ENCODE measurements around the gene EMILIN2. TPM values are rescaled to one million over a fixed set of nuclear protein-coding genes. Genes with fewer than 3 reads are reported as not detected.

EMILIN2 gene
- total RNA-seq, 3 donors from 2014 or later (not counting 1 experiment from before 2014, with no cell fraction given), result 8.4 to 25.6 (median 9.8) TPM

DNA sequence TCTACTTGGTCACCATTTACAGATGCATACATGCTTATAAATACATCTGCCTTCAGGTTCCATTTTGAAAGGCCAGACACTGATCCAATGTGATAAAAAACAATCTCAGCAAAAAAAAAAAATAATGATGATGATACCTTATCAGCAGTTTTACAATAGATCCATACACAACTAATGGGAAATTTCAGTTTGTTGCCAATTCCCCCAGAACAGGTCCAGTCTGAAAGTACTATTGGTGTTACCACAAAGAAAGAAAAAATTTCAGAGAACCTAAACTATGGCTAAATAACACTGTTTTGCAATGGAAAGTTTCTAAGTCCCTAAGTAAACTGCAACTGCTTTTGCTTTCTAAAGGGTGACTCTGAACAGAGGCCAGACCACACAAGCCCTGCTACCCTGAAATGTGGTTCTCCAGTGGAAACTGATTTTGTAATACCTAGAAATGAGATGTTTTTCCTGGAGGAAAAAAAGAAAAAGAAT, 112.1 kb downstream of the EMILIN2 start:
- Mint-ChIP-seq H3K9me3 (no peaks in the 10 kb centered on the region), H3K4me1 (peaks cover 71 to 78% of the 10 kb centered on the region in 2 donors), H3K27ac (peak overlapping the region; percentile 98 to 99), H3K4me3 (peak overlapping the region; percentile 89), H3K36me3 (peaks cover 7% of the 10 kb centered on the region), H3K27me3 (ENCODE audit: low read depth in 2 of 2) (no peaks in the 10 kb centered on the region)
- H3K4me1 ChIP-seq (ENCODE audit: control insufficient read depth, insufficient read depth, low read length), result peaks cover 58% of the 10 kb centered on the region
- peak overlapping the region; percentile 91 for H3K27ac ChIP-seq (ENCODE audit: low read length)
- peak in 2 of 3 donors; percentile 28 to 38 for ATAC-seq
- intact Hi-C loops (cut with micrococcal nuclease), result no loop called here
- H3K27me3 ChIP-seq (ENCODE audit: control insufficient read depth, insufficient read depth, low read length), result no peaks in the 10 kb centered on the region
- H3K4me3 ChIP-seq (ENCODE audit: low read length), result no peak overlapping the region
- no peaks in the 10 kb centered on the region for H3K9me3 ChIP-seq (ENCODE audit: control insufficient read depth, insufficient read depth, low read length)
- DNase-seq, result peak in 1 of 2 donors; percentile 61
- peaks cover 18% of the 10 kb centered on the region for H3K36me3 ChIP-seq (ENCODE audit: control insufficient read depth, insufficient read depth, low read length)
- TF ChIP-seq, protein P1, sequence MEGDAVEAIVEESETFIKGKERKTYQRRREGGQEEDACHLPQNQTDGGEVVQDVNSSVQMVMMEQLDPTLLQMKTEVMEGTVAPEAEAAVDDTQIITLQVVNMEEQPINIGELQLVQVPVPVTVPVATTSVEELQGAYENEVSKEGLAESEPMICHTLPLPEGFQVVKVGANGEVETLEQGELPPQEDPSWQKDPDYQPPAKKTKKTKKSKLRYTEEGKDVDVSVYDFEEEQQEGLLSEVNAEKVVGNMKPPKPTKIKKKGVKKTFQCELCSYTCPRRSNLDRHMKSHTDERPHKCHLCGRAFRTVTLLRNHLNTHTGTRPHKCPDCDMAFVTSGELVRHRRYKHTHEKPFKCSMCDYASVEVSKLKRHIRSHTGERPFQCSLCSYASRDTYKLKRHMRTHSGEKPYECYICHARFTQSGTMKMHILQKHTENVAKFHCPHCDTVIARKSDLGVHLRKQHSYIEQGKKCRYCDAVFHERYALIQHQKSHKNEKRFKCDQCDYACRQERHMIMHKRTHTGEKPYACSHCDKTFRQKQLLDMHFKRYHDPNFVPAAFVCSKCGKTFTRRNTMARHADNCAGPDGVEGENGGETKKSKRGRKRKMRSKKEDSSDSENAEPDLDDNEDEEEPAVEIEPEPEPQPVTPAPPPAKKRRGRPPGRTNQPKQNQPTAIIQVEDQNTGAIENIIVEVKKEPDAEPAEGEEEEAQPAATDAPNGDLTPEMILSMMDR (IDR thresholded peaks at IDR 0.05), result no peak

DNA sequence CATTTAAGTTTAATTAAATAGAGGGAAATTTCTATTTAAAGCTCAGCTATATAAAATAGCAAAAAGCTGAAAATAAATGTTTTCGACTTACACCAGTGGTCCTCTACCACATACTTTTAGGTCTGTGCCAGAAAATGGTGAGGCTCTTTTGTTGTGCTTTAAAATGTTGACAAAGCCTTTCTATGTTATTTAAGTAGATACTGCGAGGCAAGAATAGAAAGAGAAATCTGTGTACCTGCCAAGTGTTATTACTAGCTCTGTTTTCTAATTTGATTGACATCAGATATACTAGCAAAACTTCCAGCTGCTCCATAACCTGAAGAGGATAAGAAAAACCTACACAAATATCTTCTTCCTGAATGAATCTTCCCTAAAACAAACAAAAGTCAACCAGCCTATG, 112.5 kb downstream of the EMILIN2 start:
- H3K27me3 ChIP-seq (ENCODE audit: control insufficient read depth, insufficient read depth, low read length), result no peaks in the 10 kb centered on the region
- Mint-ChIP-seq H3K4me3 (peak overlapping the region; percentile 89), H3K27ac (peak overlapping the region; percentile 98 to 99), H3K9me3 (no peaks in the 10 kb centered on the region), H3K4me1 (peaks cover 72 to 80% of the 10 kb centered on the region in 2 donors), H3K36me3 (peaks cover 7% of the 10 kb centered on the region), H3K27me3 (ENCODE audit: low read depth in 2 of 2) (no peaks in the 10 kb centered on the region)
- peak in 1 of 2 donors; percentile 34 for DNase-seq
- H3K4me3 ChIP-seq (ENCODE audit: low read length), result no peak overlapping the region
- H3K4me1 ChIP-seq (ENCODE audit: control insufficient read depth, insufficient read depth, low read length), result peaks cover 63% of the 10 kb centered on the region
- intact Hi-C loops (cut with micrococcal nuclease), result no loop called here
- peak overlapping the region; percentile 91 for H3K27ac ChIP-seq (ENCODE audit: low read length)
- H3K36me3 ChIP-seq (ENCODE audit: control insufficient read depth, insufficient read depth, low read length), result peaks cover 13% of the 10 kb centered on the region
- ATAC-seq, result no peak
- TF ChIP-seq, protein P1 (IDR thresholded peaks at IDR 0.05), result no peak
- no peaks in the 10 kb centered on the region for H3K9me3 ChIP-seq (ENCODE audit: control insufficient read depth, insufficient read depth, low read length)
- WGBS (ENCODE audit: insufficient coverage), result 20% methylated on average over 1 of the region's 2 CpGs

- TF ChIP-seq, protein P1 (IDR thresholded peaks at IDR 0.05), result no peak
- peak overlapping the region; percentile 98 to 99 for H3K27ac Mint-ChIP-seq
- H3K36me3 ChIP-seq (ENCODE audit: control insufficient read depth, insufficient read depth, low read length), result peaks cover 2% of the 10 kb centered on the region
- no peak overlapping the region for H3K4me3 ChIP-seq (ENCODE audit: low read length)
- no peaks in the 10 kb centered on the region for H3K9me3 Mint-ChIP-seq
- no peaks in the 10 kb centered on the region for H3K36me3 Mint-ChIP-seq
- H3K27me3 ChIP-seq (ENCODE audit: control insufficient read depth, insufficient read depth, low read length), result no peaks in the 10 kb centered on the region
- intact Hi-C loops (cut with micrococcal nuclease), result loop anchor here (1.0 to 5.0 kb wide), 5 partner anchors 11 to 641 kb away; no protein-coding TSS in a partner anchor
- peaks cover 65 to 78% of the 10 kb centered on the region in 2 donors for H3K4me1 Mint-ChIP-seq
- ATAC-seq (no peak), DNase-seq (peak in 1 of 2 donors; percentile 28)
- peak overlapping the region; percentile 91 for H3K27ac ChIP-seq (ENCODE audit: low read length)
- no peaks in the 10 kb centered on the region for H3K9me3 ChIP-seq (ENCODE audit: control insufficient read depth, insufficient read depth, low read length)
- 75% methylated on average over 7 of the region's 7 CpGs for WGBS (ENCODE audit: insufficient coverage)
- no peaks in the 10 kb centered on the region for H3K27me3 Mint-ChIP-seq (ENCODE audit: low read depth in 2 of 2)
- peaks cover 62% of the 10 kb centered on the region for H3K4me1 ChIP-seq (ENCODE audit: control insufficient read depth, insufficient read depth, low read length)
- H3K4me3 Mint-ChIP-seq, result peak overlapping the region; percentile 89
Measured at GRCh38 chr18:2960983-2961696, 114.3 kb downstream of the EMILIN2 start.
